ENCODE data around the gene UTP11.

Gene UTP11

DNA sequence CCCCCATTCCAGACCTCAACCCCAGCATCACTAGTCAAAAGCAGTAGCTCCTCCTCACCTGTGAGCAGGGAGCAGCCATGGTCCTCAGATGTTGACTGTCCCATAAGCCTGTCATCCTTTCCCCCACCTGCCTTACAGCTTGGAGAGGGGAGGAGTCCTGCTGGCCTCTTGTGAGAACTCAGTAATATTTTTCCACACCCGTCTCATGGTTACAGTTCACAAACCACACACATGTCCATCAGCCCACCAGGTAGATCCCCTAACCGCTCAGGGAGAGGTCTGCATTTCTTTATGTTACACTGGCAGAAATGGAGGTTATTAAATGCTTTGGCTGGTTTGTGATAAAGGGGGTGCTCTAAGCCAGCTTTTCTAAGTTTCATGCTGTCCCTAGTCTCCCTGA lies 60.3 kb downstream of the UTP11 start:
- DNase-seq (ENCODE audit: low spot score) = no peak

DNA sequence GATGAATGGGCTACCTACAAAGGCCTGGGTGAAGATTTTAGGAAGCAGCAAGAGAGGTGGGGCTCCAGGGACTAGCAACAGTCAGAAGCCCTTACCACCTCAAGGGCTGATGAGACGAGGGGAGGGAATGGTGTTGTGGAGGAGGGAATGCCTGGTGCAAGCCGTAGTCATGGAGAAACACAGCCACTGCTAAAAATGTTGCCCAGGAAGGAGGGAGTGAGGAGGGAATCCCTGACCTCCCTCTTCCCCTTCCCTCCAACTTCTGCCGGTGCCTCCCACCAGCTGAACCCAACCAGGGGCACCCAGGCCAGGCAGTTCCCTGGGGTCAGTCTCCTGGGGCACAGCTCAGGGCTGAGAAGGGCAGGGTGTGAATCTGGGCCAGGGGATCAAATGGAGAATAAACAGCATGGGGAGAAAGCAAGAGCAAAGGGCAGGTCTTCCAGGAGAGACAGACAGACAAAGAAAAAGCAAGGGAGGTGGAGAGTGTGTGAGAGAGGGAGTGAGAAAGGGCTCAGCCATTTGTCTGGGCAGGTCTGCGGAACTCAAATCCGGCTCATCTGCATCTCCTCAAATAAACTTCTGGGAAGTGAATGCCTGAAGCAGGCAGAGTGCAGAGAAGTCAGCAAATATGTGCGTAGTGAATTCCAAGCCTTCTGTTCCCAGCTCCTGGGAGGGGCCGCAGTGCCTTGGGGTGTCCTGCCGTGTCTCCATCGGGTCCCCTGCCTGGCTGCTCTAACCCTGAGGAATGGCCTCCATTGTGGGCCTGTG lies 61.2 kb downstream of the UTP11 start:
- DNase-seq (ENCODE audit: low spot score) = no peak

DNA sequence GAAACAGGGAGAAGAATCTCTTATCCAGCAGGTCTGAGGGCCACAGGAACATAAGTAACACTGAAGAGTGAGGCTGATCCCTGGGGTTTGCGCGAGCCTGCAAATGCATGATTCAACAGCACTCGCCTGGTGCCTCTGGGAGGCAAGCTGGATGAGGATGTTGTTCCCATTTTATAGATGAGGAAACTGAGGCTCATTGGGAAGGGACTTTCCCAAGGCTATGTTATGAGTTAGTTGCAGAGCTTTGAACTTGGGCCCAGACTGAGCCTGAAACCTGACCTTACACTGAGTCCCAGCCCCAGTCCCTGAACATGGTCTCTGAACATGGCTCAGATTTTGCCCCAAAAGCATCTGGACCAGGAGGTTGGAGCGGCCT lies 61.8 kb downstream of the UTP11 start:
- DNase-seq (ENCODE audit: low spot score) = no peak

Measured in HuH-7.5 (cell line).